Measurements from ENCODE around the gene CHL1. TPM values are rescaled to one million over a fixed set of nuclear protein-coding genes. Genes with fewer than 3 reads are reported as not detected.

CHL1 gene
- total RNA-seq, 6 experiments from 2014 or later, result not detected

- H3K36me3 Mint-ChIP-seq (ENCODE audit: low read depth), result no peaks in the 10 kb centered on the region
- no peaks in the 10 kb centered on the region for H3K27me3 Mint-ChIP-seq (ENCODE audit: insufficient read depth)
- H3K4me1 Mint-ChIP-seq (ENCODE audit: low read depth), result no peaks in the 10 kb centered on the region
- no peak for TF ChIP-seq CTCF (IDR thresholded peaks at IDR 0.05)
- no peak overlapping the region for H3K27ac Mint-ChIP-seq
- H3K9me3 Mint-ChIP-seq, result peaks cover 15% of the 10 kb centered on the region
- no peak overlapping the region for H3K4me3 Mint-ChIP-seq
- DNase-seq, result no peak
Observed at GRCh38 chr3:331881-332280, 135.3 kb downstream of the CHL1 start.

GRCh38 chr3:332701-333100, 136.1 kb downstream of the CHL1 start:
- Mint-ChIP-seq H3K36me3 (ENCODE audit: low read depth) (no peaks in the 10 kb centered on the region), H3K27me3 (ENCODE audit: insufficient read depth) (no peaks in the 10 kb centered on the region), H3K27ac (no peak overlapping the region), H3K4me3 (no peak overlapping the region), H3K9me3 (peaks cover 19% of the 10 kb centered on the region), H3K4me1 (ENCODE audit: low read depth) (no peaks in the 10 kb centered on the region)
- no peak for DNase-seq
- no peak for TF ChIP-seq CTCF (IDR thresholded peaks at IDR 0.05)

GRCh38 chr3:335240-335639, 138.7 kb downstream of the CHL1 start:
- no peak overlapping the region for H3K27ac Mint-ChIP-seq
- no peaks in the 10 kb centered on the region for H3K4me1 Mint-ChIP-seq (ENCODE audit: low read depth)
- no peak overlapping the region for H3K4me3 Mint-ChIP-seq
- DNase-seq, result no peak
- no peaks in the 10 kb centered on the region for H3K36me3 Mint-ChIP-seq (ENCODE audit: low read depth)
- TF ChIP-seq CTCF (IDR thresholded peaks at IDR 0.05), result no peak
- H3K9me3 Mint-ChIP-seq, result peaks cover 25% of the 10 kb centered on the region
- no peaks in the 10 kb centered on the region for H3K27me3 Mint-ChIP-seq (ENCODE audit: insufficient read depth)

GRCh38 chr3:339351-339750, 142.8 kb downstream of the CHL1 start:
- peaks cover 21% of the 10 kb centered on the region for H3K9me3 Mint-ChIP-seq
- no peaks in the 10 kb centered on the region for H3K27me3 Mint-ChIP-seq (ENCODE audit: insufficient read depth)
- H3K36me3 Mint-ChIP-seq (ENCODE audit: low read depth), result no peaks in the 10 kb centered on the region
- no peak for TF ChIP-seq CTCF (IDR thresholded peaks at IDR 0.05)
- no peak for DNase-seq
- no peaks in the 10 kb centered on the region for H3K4me1 Mint-ChIP-seq (ENCODE audit: low read depth)
- H3K27ac Mint-ChIP-seq, result no peak overlapping the region
- H3K4me3 Mint-ChIP-seq, result no peak overlapping the region

- H3K27me3 Mint-ChIP-seq (ENCODE audit: insufficient read depth), result no peaks in the 10 kb centered on the region
Observed at GRCh38 chr3:341998-342397, 145.4 kb downstream of the CHL1 start.

More at GRCh38 chr3:341998-342397, 145.4 kb downstream of the CHL1 start:
- no peaks in the 10 kb centered on the region for H3K4me1 Mint-ChIP-seq (ENCODE audit: low read depth)
- no peak for DNase-seq
- H3K4me3 Mint-ChIP-seq, result no peak overlapping the region
- no peaks in the 10 kb centered on the region for H3K36me3 Mint-ChIP-seq (ENCODE audit: low read depth)
- no peak overlapping the region for H3K27ac Mint-ChIP-seq
- no peak for TF ChIP-seq CTCF (IDR thresholded peaks at IDR 0.05)
- peaks cover 18% of the 10 kb centered on the region for H3K9me3 Mint-ChIP-seq

All from HFFc6 (cell line).